IPS-NIHi7 (cell line): ENCODE data around the gene CCDC40.
A peak's percentile ranks its signal among the peaks of the same experiment; 100 is the strongest.

Experiments
- DNase-seq: peaks from one replicate; pipeline ENCODE4 v3.0.0; 2012; ENCODE audit warnings: mixed read lengths; ENCODE audit errors: extremely low spot score

Gene CCDC40

DNA sequence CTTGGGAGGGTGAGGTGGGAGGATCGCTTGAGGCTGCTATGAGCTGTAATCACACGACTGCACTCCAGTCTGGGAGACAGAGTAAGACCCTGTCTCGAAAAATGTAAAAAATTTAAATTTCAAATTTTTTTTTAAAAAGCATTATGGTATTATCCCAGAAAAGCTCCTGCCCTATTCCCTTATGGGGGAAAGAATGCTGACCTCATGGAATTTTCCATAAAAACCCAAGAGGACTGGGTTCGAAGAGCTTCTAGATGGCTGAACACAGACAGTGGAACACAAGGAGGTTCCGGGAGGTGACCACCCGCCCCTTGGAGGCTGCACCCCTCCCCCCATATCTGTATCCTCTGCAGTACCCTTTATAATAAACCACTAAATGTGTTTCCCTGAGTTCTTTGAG, 106.5 kb downstream of the CCDC40 start:
- no peak for DNase-seq

DNA sequence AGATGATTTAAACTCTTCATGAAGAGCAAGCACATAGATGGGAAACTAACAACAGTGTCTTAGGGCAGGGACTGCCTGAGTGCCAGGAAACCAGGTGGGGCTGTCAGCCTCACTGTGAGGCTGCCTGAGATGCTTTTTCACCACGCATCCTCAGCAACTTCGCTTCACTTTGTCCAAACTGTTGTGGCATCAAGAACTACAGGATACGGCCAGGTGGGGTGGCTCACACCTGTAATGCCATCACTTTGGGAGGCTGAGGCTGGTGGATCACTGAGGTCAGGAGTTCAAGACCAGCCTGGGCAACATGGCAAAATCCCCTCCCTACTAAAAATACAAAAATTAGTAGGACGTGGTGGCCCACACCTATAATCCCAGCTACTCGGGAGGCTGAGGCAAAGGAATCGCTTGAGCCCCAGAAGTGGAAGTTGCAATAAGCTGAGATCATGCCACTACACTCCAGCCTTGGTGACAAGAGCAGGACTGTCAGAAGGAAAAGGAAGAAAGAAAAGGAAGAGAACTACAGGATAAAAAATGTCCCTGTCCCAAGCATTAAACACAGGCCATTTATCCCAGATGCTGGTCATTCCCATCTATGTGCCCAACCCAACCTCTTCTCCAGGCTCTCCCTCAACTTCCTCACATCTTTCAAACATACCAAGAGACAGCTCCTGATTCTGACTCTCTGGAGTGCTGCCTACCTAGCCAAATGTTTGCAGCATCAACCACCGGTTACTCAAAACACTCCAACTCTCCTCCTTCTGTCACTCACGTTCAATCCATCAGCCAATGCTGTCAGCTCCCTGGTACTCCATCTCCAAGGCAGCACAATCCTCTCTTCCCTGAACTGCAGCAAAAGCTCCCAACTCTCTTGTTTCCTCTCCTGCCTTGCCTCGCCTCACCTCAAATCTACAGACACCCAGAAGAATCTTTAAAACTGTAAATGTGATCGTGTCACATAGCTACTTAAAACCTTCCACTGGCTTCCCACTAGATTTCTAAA, 108.9 kb downstream of the CCDC40 start:
- DNase-seq = no peak

GRCh38 chr17:80146121-80147034, 109.9 kb downstream of the CCDC40 start:
- DNase-seq = peak; percentile 38

- peak; percentile 99 for DNase-seq
Measured at GRCh38 chr17:80147035-80147822, 110.8 kb downstream of the CCDC40 start, which contains the start of gene EIF4A3. Gene EIF4A3, minus strand, starts transcription at chr17:80147128. Its CDS starts 167 bp downstream, at chr17:80146961.
